Uterus (tissue), 4 donors: ENCODE results near the gene SERTAD1. TPM values are rescaled to one million over a fixed set of nuclear protein-coding genes. Genes with fewer than 3 reads are reported as not detected.

Source experiments
- DNase-seq, 2 donors: peaks; one replicate each; pipeline ENCODE4 v3.0.0-alpha.2; 2019 to 2020
- H3K27ac ChIP-seq, 2 donors: fragments of 200-600 bp; sonication (generic); 1 replicate in 1 of 2; 2 replicates in 1 of 2; pipeline ENCODE4 v1.5.1; 2016 to 2018
- H3K27me3 ChIP-seq, 2 donors: fragments of 200-600 bp; sonication (generic); one replicate each; pipeline ENCODE4 v1.5.1; 2018 to 2019; ENCODE audit warnings: control low read depth in 1 of 2
- H3K36me3 ChIP-seq, 2 donors: fragments of 200-600 bp; sonication (generic); one replicate each; pipeline ENCODE4 v1.5.1; 2019; ENCODE audit warnings: control low read depth in 1 of 2
- H3K4me1 ChIP-seq, 2 donors: fragments of 200-600 bp; sonication (generic); one replicate each; pipeline ENCODE4 v1.5.1; 2018 to 2019; ENCODE audit warnings: control low read depth in 1 of 2
- H3K4me3 ChIP-seq, 2 donors: fragments of 200-600 bp; sonication (generic); 1 replicate in 1 of 2; 2 replicates in 1 of 2; pipeline ENCODE4 v1.5.1; 2018 to 2019; ENCODE audit warnings: mild to moderate bottlenecking in 1 of 2
- H3K9me3 ChIP-seq, 2 donors: fragments of 200-600 bp; sonication (generic); one replicate each; pipeline ENCODE4 v1.5.1; 2019; ENCODE audit warnings: control low read depth in 1 of 2
- CTCF ChIP-seq, 4 experiments: fragments of 200-600 bp in 2 of 4; fragments of 450-650 bp in 2 of 4; sonication (generic) in 2 of 4; IDR thresholded peaks; one replicate each; pipeline ENCODE4 v1.5.1; 2016 to 2019; ENCODE audit warnings: antibody characterized with exemption in 4 of 4, mild to moderate bottlenecking in 2 of 4, moderate library complexity in 1 of 4
- POLR2A ChIP-seq, 2 donors: fragments of 450-650 bp; IDR thresholded peaks; one replicate each; pipeline ENCODE4 v1.6.1; 2016; ENCODE audit warnings: antibody characterized with exemption in 2 of 2, mild to moderate bottlenecking in 1 of 2, moderate library complexity in 1 of 2
- intact Hi-C: fragments of 100-400 bp; cut with DNase I; formaldehyde crosslinking; loops from one replicate; pipeline ENCODE4 v1.15.1; 2023; ENCODE audit warnings: low total_unique reads
- total RNA-seq, 4 donors: library from RNA; depleted of rRNA in 3 of 4; stranded (reverse); fragments of >200 nt in 3 of 4; gene quantifications; one replicate each; pipeline versions ENCODE4 v1.1.0 to v1.2.4, GENCODE V29; 2014 to 2023
- donor health status: DM: yes; HTN: yes; CAD: no.

SERTAD1 gene
- total RNA-seq, 4 donors from 2014 or later: 3.1 to 18.4 (median 15.8) TPM

GRCh38 chr19:40452016-40452415, 26.2 kb upstream of the SERTAD1 start:
- Histone ChIP-seq H3K9me3 (no peaks in the 10 kb centered on the region), H3K36me3 (no peaks in the 10 kb centered on the region), H3K27me3 (no peaks in the 10 kb centered on the region), H3K4me3 (no peak overlapping the region), H3K4me1 (no peaks in the 10 kb centered on the region), H3K27ac (no peak overlapping the region)
- TF ChIP-seq CTCF (IDR thresholded peaks at IDR 0.05) (no peak), POLR2A (IDR thresholded peaks at IDR 0.05) (no peak)
- intact Hi-C loops: no loop called here
- no peak for DNase-seq

- H3K4me1 ChIP-seq: no peaks in the 10 kb centered on the region
- TF ChIP-seq POLR2A (IDR thresholded peaks at IDR 0.05): no peak
- TF ChIP-seq CTCF (IDR thresholded peaks at IDR 0.05): no peak
- no peak overlapping the region for H3K27ac ChIP-seq
- H3K27me3 ChIP-seq: no peaks in the 10 kb centered on the region
- no peak for DNase-seq
- no peaks in the 10 kb centered on the region for H3K9me3 ChIP-seq
- H3K36me3 ChIP-seq: no peaks in the 10 kb centered on the region
- H3K4me3 ChIP-seq: no peak overlapping the region
- intact Hi-C loops: no loop called here
Measured at GRCh38 chr19:40450664-40451063, 24.9 kb upstream of the SERTAD1 start.

GRCh38 chr19:40449506-40449905, 23.7 kb upstream of the SERTAD1 start:
- Histone ChIP-seq H3K27ac (no peak overlapping the region), H3K36me3 (no peaks in the 10 kb centered on the region), H3K4me1 (no peaks in the 10 kb centered on the region), H3K27me3 (no peaks in the 10 kb centered on the region), H3K9me3 (no peaks in the 10 kb centered on the region), H3K4me3 (no peak overlapping the region)
- DNase-seq: no peak
- no peak for TF ChIP-seq CTCF (IDR thresholded peaks at IDR 0.05)
- TF ChIP-seq POLR2A (IDR thresholded peaks at IDR 0.05): no peak
- intact Hi-C loops: no loop called here

- H3K36me3 ChIP-seq: no peaks in the 10 kb centered on the region
- H3K27me3 ChIP-seq: no peaks in the 10 kb centered on the region
- intact Hi-C loops: no loop called here
- H3K9me3 ChIP-seq: no peaks in the 10 kb centered on the region
- TF ChIP-seq POLR2A (IDR thresholded peaks at IDR 0.05) (no peak), CTCF (IDR thresholded peaks at IDR 0.05) (no peak)
- peaks cover 0 to 6% of the 10 kb centered on the region in 2 donors for H3K4me1 ChIP-seq
- no peak overlapping the region for H3K4me3 ChIP-seq
- no peak for DNase-seq
- H3K27ac ChIP-seq: no peak overlapping the region
Measured at GRCh38 chr19:40446263-40446784, 20.5 kb upstream of the SERTAD1 start.

GRCh38 chr19:40445780-40446262, 20.0 kb upstream of the SERTAD1 start:
- Histone ChIP-seq H3K4me3 (no peak overlapping the region), H3K27me3 (no peaks in the 10 kb centered on the region), H3K36me3 (no peaks in the 10 kb centered on the region), H3K27ac (peak overlapping the region in 1 of 2 donors; percentile 95), H3K4me1 (peaks cover 0 to 6% of the 10 kb centered on the region in 2 donors), H3K9me3 (no peaks in the 10 kb centered on the region)
- TF ChIP-seq POLR2A (IDR thresholded peaks at IDR 0.05) (no peak), CTCF (IDR thresholded peaks at IDR 0.05) (no peak)
- intact Hi-C loops: no loop called here
- no peak for DNase-seq
